PFSK-1 (cell line): ENCODE measurements around the gene PDZD11.

Source experiments
- FOXP2 ChIP-seq: optimal IDR thresholded peaks from 2 replicates; pipeline ENCODE3; 2011; ENCODE audit warnings: borderline replicate concordance, control low read depth, inconsistent platforms; ENCODE audit not compliant: insufficient read depth; ENCODE audit errors: extremely low read length, extremely low read depth
- POLR2AphosphoS5 ChIP-seq: IDR thresholded peaks from 2 replicates; pipeline ENCODE4 v1.6.1; 2012; ENCODE audit warnings: low read depth, mild to moderate bottlenecking, control low read depth, low read length, moderate library complexity
- SIN3A ChIP-seq: IDR thresholded peaks from 2 replicates; pipeline ENCODE4 v1.6.1; 2012; ENCODE audit warnings: mild to moderate bottlenecking, low read length, moderate library complexity, borderline replicate concordance; ENCODE audit not compliant: insufficient read depth
- TAF1 ChIP-seq: IDR thresholded peaks from 2 replicates; pipeline ENCODE4 v1.6.1; 2012; ENCODE audit warnings: low read length, control low read depth, borderline replicate concordance; ENCODE audit not compliant: insufficient read depth
- TF ChIP-seq, protein P1 (sequence below), 2 experiments: IDR thresholded peaks; 2 replicates each; pipeline versions ENCODE4 v1.6.1 to v1.8.0; 2011 to 2012; ENCODE audit warnings: low read depth in 2 of 2, low read length in 2 of 2, control low read depth in 1 of 2, inconsistent platforms in 1 of 2, mild to moderate bottlenecking in 1 of 2, moderate library complexity in 1 of 2; ENCODE audit not compliant: insufficient read depth in 1 of 2

The PDZD11 gene

DNA sequence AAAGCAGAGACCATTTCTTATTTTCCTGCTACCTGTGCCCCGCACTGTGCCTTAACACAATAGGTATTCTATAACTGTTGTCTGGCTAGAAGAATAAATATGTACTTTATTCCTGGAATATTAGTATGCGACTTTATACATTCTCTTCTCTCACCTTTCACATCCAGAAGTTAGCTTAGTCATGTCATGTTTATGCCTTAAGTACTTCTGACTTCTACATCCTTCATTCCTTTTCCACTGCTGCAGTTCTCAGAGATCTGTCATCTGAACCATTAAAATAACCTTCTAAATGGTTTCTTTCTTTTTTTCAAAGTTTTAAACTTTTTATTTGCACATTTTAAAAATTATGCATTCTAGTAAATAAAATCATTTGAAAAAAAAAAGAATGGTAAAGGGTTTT, 34.6 kb upstream of the PDZD11 start:
- TF ChIP-seq POLR2AphosphoS5, result no peak
- TF ChIP-seq, protein P1, sequence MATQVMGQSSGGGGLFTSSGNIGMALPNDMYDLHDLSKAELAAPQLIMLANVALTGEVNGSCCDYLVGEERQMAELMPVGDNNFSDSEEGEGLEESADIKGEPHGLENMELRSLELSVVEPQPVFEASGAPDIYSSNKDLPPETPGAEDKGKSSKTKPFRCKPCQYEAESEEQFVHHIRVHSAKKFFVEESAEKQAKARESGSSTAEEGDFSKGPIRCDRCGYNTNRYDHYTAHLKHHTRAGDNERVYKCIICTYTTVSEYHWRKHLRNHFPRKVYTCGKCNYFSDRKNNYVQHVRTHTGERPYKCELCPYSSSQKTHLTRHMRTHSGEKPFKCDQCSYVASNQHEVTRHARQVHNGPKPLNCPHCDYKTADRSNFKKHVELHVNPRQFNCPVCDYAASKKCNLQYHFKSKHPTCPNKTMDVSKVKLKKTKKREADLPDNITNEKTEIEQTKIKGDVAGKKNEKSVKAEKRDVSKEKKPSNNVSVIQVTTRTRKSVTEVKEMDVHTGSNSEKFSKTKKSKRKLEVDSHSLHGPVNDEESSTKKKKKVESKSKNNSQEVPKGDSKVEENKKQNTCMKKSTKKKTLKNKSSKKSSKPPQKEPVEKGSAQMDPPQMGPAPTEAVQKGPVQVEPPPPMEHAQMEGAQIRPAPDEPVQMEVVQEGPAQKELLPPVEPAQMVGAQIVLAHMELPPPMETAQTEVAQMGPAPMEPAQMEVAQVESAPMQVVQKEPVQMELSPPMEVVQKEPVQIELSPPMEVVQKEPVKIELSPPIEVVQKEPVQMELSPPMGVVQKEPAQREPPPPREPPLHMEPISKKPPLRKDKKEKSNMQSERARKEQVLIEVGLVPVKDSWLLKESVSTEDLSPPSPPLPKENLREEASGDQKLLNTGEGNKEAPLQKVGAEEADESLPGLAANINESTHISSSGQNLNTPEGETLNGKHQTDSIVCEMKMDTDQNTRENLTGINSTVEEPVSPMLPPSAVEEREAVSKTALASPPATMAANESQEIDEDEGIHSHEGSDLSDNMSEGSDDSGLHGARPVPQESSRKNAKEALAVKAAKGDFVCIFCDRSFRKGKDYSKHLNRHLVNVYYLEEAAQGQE (IDR thresholded peaks at IDR 0.05; ENCODE audit: insufficient read depth in 1 of 2, low read depth in 2 of 2, low read length in 2 of 2), result no peak
- no peak for TF ChIP-seq TAF1

DNA sequence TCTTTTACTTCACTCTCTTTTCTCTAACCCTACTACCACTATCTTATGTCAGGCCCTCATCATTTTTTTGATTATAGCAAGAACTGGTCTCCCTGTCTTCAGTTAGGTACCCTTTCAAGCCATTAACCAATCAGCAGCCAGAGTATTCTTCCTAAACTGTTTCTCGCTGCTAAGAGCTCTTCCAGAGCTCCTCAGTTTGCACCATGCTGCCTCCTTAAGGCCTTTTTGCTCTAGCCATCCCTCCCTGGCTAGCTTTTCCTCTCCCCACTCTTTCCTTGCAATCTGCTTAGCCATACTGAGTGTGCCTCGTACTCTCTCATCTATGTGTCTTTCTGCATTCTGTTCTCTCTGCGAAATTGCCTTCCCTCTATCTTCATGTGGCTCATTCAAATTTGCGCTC, 33.1 kb upstream of the PDZD11 start:
- TF ChIP-seq, protein P1 (IDR thresholded peaks at IDR 0.05; ENCODE audit: insufficient read depth in 1 of 2, low read depth in 2 of 2, low read length in 2 of 2), result no peak
- TF ChIP-seq SIN3A, result no peak

DNA sequence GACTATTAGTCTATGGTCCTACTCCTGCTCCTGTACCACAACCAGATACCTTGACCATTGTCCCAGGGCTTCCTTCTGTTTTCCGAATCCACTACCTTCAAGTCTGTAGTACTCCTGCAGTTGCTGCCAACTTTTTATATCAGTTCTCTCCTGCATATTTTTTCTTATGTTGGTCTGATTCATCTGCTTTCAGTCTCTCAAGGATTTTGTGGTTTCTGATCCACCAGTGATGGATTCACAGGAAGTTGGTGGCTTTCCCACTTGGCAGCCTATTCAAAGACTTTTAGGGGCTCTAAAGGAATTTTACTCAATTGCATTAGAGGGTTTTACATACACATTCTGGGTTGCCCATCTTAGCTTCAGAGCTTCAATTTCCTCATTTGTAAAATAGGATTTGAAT, 23.8 kb upstream of the PDZD11 start:
- TF ChIP-seq FOXP2 (no peak), POLR2AphosphoS5 (no peak), TAF1 (no peak), SIN3A (no peak)
- TF ChIP-seq, protein P1 (IDR thresholded peaks at IDR 0.05; ENCODE audit: insufficient read depth in 1 of 2, low read depth in 2 of 2, low read length in 2 of 2), result no peak

DNA sequence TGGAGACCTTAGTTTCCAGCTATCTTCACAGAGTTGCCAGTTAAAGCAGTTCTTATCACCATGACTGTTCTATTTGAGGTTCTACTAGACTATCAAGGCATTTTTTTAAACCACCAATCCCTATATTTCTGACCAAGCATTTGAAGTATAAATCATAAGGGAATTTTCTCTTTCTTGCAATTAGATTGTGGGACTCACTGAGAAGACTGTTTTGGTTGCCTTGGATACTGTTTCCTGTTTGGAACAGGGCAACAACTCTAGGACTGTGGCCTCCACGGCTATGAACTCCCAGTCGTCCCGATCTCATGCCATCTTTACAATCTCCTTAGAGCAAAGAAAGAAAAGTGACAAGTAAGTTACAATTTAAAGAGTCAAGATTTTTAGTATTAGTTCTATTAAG, 12.0 kb upstream of the PDZD11 start:
- TF ChIP-seq, protein P1 (IDR thresholded peaks at IDR 0.05; ENCODE audit: insufficient read depth in 1 of 2, low read depth in 2 of 2, low read length in 2 of 2), result no peak
- TF ChIP-seq SIN3A (no peak), POLR2AphosphoS5 (no peak), FOXP2 (no peak), TAF1 (no peak)

DNA sequence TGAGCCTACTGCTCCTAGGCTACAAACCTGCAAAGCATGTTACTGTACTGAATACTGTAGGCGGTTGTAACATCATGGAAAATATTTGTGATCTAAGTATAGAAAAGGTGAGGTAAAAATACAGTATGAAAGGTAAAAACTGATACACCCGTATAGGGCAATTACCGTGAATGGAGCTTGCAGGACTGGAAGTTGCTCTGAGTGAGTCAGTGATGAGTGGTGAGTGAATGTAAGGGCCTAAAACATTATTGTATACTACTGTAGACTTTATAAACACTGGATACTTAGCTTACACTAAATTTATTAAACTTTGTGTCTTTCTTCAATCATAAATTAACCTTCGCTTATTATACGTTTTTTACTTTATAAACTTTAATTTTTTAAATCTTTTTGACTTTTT, 3.9 kb upstream of the PDZD11 start:
- TF ChIP-seq FOXP2 (no peak), POLR2AphosphoS5 (no peak), TAF1 (no peak), SIN3A (no peak)
- TF ChIP-seq, protein P1 (IDR thresholded peaks at IDR 0.05; ENCODE audit: insufficient read depth in 1 of 2, low read depth in 2 of 2, low read length in 2 of 2), result no peak
